NCI-H1436 treated with DMSO at 0.1 percent for 48 hours (cell line): ENCODE data around the gene MPO.

Experiments
- DNase-seq: peaks from one replicate; lab custom pipeline; 2025; lab: John Stamatoyannopoulos, UW

MPO gene

DNA sequence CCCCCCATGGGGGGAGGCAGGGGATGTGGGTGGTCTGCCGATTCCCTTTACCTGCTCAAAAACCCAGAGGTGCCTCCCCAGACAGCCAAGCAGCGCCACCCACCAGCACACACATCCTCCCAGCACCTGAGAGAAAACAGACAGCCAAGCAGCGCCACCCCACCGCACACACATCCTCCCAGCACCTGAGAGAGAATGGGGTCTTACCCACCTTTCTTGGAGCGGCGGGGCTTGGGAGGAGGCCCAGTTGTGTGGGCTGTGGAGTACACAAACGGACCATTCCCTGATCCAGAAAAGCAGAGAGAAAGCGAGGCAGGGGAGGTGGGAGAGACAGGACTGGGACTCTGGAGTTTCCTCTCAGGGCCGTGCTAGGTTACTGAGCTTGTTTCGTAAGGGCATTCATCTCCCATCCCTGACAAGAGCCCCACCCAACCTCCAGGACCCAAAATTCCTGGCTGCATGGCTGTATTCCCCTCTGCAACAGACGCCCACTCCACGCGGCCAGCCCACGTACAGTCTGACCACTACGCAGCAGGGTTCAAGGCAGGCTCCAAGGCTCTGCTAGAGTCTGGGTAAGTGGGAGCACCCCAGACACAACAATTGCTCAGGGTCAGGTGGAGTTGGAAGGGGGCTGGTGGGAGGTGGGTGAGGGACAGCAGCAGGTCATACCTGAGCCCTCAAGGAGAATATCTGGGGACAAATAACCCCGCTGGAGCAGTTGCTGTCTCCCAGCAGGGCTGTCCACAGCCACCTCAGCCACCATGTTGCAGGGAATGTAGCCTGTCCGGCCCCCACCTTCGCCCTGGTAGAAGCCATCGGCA lies 25.6 kb upstream of the MPO start:
- DNase-seq: no peak

DNA sequence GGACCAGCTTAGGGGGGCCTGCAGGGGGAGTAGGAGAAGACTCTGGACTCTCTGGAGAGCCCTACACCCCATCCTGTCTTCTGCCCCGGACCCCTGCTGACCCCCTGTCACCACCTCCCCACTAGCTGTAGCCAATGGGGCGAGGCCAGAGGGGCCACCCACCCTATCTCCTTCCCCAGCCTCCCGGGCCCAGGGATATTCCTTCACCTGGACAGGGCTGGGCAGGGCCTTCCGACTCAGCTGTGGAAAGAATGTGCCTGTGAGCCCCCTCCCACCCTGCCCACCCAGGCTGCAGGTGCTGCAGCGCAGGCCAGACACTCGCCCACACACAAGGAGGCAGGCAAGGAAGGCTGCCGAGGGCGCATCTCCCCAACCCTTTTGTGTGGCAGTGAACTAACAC lies 24.9 kb upstream of the MPO start:
- no peak for DNase-seq

DNA sequence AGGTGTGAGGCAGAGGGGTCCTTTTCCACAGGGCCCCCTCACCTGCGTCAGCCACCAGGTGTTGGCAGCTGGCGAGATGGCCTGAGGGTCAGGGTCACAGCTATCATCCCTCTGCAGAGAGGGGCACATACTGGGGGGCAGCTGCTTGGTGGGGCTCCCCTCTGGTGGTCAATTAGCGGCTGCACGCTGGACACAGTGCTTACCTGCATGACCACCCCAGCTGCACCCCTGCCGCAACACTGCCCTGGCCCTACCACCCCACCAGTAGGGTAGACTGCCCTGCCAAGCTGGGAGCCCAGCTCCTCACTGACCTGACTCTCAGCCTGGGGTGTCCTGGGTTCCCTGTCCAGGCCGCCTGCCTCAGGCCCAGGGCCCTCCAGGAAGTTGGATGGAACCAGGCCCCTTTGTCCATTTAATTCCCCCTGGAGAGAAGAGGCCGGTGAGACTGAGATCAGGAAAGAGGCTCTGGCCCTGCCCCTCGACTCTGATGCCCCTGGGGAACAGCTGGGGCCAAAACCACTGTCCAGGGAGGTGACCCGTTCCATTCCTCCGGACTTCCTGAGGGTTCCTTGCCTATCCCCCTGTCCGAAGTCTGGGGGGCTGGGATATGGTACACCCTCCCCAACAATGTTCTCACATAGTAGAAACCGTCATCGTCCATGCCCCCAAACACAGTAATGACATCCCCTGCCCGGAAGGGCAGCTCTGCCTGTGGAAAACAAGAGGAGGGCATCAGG lies 24.2 kb upstream of the MPO start:
- no peak for DNase-seq

DNA sequence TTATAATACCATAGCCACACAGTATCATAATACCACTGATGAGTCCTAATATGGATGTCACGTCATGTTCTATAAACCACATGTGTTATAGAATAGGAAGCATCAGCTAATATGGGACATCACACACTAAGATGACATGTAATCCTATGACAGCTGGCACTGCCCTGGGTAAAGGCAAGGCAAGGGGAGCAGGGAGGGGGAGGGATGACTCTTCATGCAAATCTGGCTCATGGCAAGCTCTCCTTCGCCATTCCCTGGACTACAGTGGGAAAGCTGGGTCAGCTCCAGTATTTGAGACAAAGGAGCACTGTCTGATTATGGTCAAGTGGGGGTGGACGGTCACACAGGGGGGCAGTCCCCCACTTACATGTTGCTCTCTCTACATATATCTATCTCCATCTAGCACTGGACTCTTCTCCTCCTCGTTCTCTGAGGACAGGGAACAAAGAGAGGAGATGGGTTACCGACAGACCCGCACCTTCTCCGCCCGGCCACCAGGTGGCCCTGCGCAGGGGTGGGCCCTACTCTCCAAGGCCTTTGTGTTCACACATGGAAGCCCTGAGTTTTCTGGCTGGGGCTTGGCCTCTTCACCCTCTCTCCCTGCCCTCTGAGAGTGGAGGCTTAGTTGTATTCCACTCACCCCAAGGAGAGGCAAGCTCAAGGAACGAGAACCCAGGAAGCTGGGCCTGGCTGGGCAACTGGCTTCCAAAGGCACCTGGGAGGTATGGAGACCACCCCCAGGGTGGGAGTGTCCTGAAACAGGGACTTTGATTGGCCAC lies 23.4 kb upstream of the MPO start:
- no peak for DNase-seq

DNA sequence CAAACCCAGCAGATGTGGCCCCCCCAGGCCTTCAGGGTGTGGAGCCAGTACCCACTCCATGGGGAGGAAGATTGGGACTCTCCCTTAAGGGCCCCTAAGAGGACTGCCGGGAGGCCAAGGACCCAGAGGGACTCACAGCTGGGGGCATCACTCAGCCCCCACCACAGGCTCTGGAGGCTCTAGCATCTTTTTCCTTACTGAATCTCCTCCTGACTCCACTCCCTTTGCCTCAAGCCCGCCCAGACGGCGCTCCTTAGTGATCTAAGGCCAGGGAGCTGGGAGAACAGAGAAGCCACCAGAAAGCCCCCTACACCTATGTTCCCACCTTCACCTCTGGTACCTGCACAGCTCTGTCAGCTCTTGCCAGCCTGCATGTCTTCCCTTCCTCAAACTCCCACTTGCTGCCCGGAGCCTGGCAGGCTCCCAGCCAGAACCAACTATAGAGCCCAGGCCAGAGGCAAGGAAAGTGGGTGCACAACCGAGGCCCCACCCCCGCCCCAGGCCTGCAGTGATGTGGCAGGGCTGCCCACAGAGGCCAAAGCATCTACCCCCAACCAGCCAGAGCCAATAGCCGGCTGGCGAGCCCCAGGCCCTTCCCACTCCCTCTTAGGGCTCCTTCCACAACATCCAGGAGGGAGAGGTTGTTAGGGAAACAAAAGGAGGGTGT lies 22.3 kb upstream of the MPO start:
- DNase-seq: no peak

DNA sequence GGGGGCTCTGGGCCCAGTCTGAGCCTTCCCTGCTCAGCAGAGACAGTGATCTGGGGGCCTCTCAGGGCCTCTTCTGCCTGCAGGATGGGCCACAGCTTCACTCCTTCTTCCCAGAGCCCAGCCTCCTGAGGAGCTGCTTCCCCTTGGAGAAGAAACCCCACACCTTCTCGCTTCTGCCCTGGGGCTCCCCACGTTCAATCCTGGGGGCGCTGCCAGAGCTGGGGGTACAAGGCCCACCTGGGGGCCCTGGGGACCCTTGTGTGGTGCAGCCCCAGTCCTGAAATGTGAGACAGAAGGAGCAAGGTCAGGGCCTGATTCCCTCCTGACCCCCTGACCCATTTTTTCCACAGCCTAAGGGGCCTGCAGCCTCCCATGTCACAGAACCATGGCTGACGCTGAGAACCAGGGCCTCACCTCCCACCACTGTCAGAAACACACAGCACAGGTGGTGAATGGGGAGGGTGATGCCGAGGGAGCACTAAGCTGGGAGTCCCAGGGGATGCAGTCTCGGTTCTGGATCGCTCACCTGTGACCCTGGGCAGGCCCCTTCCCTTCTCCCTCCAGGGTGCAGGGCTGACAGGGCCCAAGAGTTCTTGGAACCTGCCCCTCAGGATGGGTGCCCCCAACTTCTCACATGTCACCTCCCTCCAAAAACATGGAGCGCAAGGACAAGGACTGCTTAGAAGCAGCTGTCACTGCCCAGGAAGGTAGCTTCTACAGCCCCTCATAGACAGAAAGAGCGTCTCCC lies 21.6 kb upstream of the MPO start:
- DNase-seq: no peak

DNA sequence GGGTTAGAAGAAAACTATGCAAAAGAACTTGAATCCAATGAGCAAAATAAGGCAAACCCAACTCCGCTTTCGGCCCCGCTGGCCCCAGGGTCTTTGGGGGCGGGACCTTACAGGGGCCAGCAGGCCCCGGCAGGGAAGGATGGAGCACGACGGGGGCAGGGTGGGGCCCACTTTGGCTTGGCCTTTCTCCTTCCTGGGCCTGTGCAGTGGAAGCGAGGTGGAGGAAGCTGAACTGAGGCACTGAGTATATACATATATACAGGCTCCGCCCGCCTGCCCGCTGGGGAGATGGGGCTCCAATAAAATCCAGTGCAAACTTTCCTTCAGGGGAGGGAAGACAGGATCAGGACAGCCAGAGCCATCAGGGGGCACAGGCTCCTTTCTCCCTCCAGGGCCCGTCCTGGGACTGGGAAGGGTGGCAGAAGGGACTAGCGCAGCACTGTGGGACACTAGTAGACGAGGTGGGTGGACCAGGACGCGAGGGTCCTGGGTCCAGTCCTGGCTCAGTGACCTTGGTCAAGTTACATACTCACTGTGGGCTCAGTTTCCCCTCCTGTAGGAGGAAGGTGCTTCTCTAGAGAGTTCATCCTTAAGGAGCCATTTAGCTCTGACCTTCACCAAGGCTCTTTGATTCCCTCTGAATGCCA lies 20.9 kb upstream of the MPO start:
- DNase-seq: no peak

DNA sequence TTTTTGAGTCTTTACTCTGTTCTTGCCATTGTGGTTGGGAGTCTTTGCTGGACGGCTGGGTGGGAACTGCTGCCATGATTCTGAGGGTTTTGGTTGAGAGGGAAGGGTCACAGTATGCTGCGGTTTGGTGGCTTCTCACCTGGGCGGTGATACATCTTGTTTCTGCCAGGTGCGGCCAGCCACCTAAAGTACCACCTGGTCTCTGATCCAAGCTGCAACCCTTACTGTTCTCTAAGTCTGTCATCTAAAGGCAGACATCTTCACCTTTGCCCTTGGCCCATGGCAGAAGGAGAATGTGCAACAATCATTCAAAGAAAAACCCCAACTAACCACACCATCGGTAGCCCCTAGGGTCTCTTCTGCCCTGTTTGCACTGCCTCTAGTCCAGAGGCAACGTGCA lies 19.6 kb upstream of the MPO start:
- no peak for DNase-seq

DNA sequence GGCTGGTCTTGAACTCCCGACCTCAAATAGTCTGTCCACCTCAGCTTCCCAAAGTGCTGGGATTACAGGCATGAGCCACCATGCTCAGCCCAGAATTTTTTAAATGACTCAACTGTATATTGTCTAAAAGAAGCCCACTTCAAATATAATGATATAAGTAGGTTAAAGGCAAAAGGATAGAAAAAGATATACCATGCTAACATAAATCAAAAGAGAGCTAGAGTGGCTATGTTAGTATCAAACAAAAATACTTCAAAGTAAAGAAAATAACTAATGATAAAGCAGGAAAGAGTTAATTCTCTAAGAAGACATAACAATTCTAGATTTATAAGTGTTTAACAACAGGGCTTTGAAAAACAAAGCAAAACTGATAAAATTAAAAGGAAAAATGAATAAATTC lies 13.3 kb upstream of the MPO start:
- no peak for DNase-seq

DNA sequence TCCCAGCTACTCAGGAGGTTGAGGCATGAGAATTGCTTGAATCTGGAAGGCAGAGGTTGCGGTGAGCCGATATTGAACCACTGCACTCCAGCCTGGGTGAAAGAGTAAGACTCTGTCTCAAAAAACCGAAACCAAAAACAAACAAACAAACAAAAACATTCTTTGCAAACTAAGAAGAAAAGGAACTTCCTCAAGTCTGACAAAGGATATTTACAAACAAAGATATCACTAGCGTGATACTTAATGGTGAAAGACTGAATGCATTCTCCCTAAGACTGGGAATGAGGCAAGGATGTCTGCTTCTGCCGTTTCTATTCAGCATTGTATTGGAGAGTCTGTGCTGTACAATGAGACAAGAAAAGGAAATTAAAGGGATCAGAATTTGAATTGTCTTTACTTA lies 10.5 kb upstream of the MPO start:
- DNase-seq: no peak

DNA sequence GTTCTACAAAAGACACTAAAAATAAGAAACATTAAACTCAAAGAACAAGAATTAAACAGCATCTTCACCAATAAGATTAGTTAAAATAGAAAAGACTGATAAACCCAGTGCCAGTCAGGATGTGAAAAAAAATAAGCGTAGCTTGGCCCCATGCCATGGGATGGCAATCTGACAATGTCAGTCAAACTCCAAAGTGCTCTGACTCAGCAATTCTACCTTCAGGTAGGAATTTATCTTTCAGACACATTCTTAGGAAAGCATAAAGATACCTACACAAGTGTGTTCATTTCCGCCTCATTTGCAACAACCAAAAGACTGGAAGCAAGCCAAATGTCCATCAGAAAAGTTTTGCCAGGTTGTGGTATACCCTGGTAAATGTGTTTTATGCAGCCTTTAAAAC lies 9.1 kb upstream of the MPO start:
- DNase-seq: no peak

DNA sequence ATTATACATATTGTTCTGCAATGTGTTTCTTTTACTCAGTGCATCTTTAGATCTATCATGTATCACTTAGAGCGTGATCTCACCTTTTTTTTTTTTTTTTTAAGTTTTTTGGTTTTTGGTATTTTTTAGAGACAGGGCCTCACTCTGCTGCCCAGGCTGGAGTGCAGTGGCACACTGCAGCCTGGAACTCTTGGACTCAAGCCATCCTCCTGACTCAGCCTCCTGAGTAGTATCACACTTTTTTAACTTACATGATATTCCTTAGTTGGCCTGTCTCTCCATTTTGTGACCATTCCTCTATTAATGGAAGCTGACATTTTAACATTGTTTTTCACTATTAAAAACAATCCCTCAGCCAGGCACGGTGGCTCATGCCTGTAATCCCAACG lies 4.7 kb upstream of the MPO start:
- no peak for DNase-seq

DNA sequence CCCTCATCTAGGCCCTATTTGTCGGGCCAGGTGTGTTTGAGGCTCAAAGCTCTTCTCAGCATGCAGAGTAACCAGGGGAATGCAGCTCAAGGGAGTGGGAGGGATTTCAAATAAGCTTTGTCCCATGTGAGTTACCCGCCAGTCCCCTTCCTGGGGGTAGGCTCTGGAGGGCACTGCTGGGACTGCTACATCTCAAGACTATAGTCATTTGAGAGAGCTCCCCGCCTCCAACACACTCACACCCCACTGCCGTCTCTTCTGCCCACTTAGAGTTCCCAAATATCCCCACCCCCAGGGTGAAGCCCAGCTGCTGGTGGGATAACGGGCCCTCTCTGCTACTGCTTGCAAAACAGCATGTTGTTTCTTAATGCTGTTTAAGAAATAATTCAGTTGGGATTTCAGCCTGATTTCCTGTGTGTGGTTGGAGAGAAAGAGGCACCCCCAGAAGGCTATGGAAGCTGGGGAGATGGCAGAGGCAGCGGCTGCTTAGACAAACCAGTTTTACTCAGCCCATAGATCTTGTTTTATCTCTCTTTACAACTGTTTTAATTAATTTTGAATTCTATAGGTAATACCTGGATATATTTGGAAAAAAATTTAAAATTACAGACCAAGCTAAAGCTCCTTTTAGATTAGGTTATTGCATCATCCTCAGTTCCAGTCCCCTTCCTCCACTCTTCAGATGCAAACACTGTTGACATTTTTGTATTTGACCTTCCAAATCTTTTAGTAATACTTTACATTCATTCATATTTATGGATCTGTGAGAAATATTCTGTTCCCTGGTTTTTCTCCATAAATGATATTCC lies 4.1 kb upstream of the MPO start:
- DNase-seq: no peak

DNA sequence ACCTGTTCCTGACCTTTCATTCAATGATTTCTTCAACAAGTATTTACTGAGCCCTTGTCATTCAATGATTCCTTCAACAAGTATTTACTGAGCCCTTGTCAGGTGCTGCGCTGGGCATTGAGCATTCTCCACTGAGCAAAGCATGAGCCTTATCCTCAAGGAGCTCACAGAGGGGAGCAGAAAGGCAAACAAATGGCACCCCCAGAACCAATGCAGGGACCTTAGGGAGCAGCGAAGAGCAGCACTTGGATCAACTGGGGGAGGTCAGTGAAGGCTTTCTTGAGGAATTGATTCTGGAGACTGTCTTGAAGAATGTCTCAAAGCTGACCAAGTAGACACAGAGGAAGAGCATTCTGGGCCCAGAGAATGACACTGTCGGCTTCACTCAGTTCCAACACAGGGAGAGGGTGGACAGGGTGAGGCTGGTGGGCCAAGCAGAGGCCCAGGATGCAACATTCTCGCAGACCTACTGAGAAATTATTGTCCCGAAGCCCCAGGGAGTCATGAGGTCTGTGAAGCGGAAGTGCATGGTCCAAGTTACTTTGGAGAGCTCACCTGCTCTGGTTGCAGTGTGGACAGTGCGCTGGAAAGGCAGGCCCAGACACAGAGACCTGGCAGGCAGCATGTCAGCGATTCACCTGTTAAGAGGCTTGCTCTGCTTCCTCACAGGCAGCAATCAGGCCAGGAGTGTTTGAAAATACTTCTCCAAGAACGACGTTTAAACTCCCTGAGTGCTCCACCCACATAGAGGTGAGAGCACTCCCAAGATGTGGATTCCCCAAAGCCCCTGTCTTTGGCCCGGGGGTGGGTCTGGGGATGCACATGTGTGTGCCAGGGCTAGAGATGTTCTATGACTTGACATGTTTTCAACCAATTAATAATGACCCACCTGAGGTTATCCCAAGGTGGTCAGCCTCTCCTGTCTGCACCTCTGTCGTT lies 3.2 kb upstream of the MPO start:
- DNase-seq: no peak

DNA sequence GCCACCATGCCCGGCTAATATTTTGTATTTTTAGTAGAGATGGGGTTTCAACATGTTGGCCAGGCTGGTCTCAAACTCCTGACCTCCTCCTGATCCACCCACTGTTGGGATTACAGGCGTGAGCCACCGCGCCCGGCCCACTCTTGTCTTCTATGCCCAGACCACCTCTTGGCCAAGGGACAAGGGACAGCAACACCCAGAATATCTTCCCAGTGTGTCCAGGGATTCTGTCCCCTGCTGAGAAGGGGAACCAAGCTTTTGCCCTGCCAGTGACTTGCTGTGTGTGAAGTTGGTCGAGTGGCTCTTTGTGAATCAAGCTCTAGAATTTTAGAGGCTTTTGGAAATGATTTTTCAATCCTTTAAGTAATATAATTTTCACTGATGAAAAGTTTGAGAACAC lies 1.7 kb upstream of the MPO start:
- no peak for DNase-seq

DNA sequence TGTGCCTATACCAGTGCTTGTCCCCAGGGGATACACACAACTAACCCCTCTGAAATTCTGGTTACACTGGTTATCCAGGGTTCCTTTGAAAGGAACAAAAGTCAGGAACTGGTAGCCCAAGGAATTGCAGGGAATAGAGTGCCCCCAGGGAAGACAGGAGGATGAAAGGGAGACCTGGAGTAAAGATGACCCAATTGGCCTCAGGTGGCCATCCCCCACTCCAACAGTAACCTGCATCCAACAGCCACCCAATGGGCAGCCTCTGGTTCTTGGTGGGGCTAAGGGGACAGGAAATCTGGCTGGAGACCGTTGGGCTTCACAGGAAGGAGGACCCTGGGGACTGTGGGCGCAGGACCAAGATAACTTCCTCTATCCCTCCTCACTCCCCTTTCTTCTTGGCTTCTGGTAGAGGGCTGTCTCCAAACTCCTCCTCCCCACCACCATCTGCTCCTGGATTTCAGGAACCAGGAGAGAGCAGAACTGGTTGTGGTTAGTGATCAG lies 826 bp upstream of the MPO start:
- no peak for DNase-seq

DNA sequence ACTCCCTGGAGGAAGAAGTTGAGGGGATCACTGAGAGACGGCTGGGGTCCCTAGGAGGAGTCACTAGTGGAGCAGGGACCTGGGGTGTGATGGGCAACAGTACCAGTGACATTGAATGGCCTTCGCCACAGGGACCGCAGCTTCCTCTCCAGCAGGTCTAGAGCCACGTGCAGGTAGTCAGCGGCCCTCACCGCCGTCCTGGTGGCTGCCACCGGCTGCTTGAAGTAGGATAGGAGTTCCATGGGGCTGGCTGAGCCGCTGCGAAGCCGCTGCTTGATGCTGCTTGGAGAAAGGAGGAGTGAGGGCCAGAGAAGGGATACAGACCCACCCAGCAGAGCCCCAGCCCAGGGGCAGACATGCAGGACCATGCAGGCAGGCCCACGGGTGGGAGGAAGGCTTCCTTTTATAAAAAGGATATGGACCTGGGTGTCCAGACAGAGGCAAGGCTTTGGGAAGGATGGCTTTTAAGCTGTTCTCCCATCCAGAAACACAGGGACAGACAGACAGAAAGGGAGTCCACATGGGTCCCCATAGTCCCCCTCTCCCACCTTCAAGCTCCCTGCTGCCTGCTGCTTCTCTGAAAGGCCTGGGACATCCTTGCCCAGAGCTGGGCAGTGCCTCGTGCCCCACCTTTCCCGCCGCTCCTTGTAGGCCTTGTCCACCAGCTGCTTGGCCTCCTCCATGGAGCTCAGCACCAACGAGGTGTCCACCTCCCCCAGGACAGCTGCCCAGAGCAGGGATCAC lies 827 bp downstream of the MPO start:
- no peak for DNase-seq

DNA sequence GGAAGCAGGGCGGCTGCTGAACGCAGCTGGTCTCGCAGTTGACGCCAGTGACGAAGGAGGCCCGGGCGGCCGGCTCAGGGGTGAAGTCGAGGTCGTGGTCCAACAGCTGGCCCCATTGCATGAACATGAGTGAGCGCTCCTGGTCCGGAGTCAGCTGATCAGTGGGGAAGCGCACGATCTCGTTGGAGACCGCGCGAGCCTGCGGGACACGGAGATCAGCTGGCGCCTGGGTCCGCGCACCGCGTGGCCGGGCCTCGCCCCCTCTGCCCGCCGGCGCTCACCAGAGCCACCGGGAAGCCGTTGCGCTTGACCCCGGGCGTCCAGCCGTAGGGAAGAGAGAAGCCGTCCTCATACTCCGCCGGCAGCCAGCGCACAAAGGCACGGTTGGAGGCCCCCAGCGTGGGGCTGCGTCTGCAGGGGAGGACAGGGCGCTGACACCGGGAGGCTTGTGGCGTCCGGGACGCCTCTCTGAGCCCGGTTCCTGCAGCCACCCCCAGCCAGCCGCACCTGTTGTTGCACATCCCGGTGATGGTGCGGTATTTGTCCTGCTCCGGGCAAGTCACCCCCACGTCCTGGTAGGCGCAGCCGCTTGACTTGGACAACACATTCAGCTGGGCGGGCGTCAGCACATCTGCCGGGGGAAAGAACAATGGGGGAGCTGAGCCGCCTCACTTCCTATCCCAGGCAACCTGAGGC lies 1.6 kb downstream of the MPO start:
- DNase-seq: no peak
